GM19397 (cell line): ENCODE measurements around the gene HEATR1.
"Not testable (repeated sequence)": the region's sequence is repeated elsewhere in the genome, so short reads cannot be mapped to it uniquely, and the experiment has no call there.

ENCODE experiments used
- ATAC-seq: cut with Tn5 transposase; IDR thresholded peaks from one replicate; pipeline ENCODE4 v1.9.1; 2021; ENCODE audit warnings: mild to moderate bottlenecking, moderate library complexity; ENCODE audit not compliant: unreplicated experiment

The HEATR1 gene

DNA sequence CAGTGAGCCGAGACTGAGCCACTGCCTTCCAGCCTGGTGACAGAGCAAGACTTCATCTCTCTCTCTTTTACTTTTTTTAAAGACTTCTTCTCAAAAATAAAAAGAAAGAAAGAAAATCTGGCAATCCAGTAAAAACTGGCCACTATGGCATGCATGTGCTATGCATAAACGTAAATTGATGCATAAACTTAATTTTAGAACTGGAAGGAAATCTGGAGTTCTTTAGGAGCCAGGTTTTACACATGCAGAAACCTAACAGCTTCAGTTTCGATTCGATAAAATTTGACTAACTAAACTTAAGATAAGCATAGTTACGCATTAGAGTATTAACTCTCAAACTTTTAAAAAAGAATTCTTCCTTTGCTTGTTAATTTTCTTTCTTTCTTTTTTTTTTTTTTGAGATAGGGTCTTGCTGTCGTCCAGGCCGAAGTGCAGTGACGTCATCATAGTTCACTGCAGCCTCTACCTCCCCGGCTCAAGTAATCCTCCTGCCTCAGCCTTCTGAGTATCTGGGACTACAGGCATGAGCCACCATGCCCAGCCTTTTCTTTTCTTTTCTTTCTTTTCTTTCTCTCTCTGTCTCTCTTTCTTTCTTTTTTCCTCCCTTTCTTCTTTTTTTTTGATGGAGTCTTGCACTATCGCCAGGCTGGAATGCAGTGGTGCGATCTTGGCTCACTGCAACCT lies 92.4 kb downstream of the HEATR1 start:
- ATAC-seq = no peak

DNA sequence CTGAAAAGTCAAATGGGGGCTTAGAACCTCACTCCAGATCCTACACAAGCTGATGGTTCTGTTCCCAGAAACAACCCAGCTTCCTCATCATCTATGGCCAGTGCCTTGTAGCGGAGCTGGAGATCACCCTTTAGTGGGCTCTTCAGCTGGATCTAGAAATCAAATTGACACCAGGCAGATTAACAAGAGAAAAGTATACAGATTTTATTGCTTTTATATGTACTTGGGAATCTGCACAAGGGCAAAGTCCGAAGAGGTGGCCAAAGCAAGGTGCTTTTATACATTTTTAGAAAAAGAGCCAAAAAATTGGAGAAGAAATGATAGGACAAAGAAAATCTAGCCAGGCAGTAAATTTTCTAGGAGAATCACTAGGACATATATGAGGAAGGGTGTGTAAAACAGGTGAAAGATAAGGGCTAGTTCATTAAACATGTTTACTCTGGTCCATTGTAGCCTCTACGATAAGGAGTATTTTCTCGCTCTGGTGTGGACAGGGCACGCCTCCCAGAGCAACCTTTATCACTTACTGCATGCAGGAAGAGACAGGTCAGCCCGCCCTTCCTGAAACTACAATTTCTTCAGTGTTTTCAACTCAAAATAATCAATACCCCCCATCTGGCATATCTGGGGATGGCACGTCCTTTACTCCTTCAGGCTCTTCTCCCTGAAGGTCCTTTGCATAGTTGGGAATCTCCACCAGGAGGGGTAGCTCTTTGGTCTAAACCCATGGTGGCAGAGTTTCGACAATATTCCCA lies 94.5 kb downstream of the HEATR1 start:
- ATAC-seq = no peak

DNA sequence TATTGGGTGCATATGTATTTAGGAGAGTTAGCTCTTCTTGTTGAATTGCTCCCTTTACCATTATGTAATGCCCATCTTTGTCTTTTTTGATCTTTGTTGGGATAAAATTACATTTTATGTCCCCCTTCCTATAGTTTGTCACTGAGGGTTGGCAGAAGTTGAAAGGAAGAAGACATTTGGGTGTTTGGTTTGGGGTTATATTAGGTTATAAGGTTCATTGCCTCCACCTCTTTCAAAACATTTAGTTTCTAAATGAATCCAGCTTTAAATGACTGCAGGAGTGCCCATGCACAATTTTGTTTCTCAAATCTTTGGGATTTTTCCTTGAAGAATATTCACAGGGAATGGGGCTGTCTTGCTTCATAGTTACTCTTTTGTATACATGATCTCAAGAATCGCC lies 95.1 kb downstream of the HEATR1 start:
- no peak for ATAC-seq

DNA sequence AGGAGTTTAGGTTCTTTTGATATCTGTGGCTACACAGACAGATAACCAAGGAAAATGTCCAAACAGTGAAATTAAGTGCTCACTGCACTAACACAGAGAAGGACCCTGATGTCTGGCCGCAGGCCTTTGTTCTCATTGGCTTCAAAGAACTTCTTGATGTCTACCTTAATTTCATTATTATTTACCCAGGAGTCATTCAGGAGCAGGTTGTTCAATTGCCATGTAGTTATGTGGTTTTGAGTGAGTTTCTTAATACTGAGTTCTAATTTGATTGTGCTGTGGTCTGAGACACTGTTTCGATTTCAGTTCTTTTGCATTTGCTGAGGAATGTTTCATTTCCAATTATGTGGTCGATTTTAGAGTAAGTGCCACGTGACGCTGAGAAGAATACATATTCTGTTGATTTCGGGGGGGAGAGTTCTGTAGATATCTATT lies 95.7 kb downstream of the HEATR1 start:
- ATAC-seq = no peak

DNA sequence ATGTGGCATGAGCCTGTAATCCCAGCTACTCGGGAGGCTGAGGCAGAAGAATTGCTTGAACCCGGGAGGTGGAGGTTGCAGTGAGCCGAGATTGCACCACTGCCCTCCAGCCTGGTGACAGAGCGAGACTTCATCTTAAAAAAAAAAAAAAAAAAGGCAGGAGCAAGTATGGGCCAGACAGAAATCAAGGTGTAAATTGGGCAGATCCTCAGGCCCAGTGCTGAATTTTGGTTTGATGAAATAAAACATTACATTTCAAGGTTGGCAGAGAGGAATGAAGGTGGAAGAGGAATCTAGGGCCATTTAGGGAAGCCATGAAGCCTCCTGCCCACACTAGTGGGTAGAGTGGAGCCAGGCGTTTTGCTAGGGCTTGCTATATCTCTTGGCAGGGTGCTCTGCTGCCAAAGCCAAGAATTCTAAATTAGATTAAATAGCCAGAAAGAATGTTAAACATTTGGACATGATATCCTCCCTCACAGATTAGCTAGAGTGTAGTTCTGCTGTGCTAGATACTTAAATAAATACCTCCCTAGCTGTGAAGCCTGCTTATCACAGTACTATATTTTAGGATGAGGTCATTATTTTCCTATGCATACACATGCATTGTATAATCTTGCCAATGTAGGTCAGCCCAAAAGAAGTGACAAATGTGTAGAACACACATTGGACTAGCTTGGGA lies 97.2 kb downstream of the HEATR1 start:
- ATAC-seq = no peak

DNA sequence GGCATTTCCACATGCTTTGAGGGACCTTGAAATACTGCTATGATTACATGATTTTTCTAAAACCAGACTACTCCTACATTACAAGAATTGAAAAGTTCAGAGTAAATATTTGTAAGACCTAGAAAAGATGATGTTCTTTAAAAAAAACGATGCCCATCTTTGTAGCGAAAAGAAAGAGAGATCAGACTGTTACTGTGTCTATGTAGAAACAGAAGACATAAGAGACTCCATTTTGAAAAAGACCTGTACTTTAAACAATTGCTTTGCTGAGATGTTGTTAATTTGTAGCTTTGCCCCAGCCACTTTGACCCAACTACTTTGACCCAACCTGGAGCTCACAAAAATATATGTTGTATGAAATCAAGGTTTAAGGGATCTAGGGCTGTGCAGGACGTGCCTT lies 100.0 kb downstream of the HEATR1 start:
- ATAC-seq = not testable (repeated sequence)

DNA sequence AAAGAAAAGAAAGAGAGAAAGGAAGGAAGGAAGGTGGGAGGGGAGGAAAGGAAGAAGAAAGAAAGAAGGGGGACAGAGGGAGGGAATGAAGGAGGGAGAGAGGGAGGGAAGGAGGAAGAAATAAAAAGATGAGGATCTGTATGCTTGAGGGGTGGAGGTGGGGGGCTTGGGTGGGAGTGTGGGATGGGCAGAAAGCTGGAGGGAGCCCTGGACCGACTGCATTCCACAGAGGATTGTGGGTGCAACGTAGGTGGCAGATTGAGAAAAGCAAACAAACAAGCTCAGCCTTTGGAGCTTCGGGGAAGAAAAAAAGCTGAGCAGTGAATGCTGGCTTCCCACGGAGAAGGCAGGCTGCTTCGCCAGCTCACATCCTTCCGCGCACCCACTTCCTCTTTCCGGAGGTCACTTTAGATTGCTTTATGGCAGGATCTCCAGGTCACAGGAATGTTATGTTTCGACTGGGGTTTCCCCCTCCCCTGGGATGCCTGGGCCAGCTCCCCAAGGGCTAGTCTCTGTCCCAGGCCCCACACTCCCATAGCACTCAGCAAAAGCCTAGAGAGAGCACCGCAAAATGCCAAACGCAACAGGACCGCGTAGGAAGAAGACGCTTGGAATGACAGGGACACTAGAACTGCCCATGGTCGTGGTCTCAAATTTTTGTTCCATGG lies 101.2 kb downstream of the HEATR1 start:
- no peak for ATAC-seq

DNA sequence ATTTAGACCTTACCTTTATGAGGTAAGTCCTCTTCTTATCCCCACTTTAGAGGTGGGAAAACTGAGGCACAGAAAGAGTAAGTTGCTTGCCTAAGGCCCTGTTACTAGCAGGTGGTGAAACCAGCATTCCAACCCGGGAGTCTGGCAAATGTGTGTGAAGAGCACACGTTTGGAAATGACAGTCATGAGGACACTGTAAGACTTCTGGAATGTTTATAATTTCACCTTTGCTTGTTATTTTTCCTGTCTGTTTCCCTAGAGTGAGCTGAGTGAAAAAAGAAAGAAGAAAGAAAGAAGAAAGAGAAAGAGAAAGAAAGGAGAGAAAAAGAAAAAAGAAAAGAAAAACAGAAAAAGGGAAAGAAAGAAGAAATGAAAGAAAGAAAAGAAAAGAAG lies 101.7 kb downstream of the HEATR1 start:
- no peak for ATAC-seq

DNA sequence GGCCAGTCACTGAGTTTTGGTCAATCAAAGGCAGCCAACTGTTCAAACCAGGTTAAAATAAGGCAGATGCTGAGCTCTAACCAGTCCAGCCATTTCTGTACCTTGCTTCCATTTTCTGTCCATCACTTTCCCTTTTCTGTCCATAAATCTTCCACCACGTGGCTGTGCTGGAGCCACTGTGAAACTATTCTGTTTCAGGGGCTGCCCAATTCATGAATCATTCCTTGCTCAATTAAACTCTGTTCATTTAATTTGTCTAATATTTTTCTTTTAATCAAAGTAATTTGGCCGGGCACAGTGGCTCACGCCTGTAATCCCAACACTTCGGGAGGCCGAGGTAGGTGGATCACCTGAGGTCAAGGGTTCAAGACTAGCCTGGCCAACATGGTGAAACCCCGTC lies 103.2 kb downstream of the HEATR1 start:
- ATAC-seq = no peak
